ENCODE results near the gene CRACR2A. TPM values are rescaled to one million over a fixed set of nuclear protein-coding genes. Genes with fewer than 3 reads are reported as not detected.

Gene CRACR2A
- total RNA-seq, 1 donor from 2014 or later: 4.4 TPM

- Histone ChIP-seq H3K4me3 (no peak overlapping the region), H3K27me3 (no peaks in the 10 kb centered on the region), H3K4me1 (no peaks in the 10 kb centered on the region), H3K9me3 (no peaks in the 10 kb centered on the region), H3K27ac (no peak overlapping the region), H3K36me3 (no peaks in the 10 kb centered on the region)
- no peak for DNase-seq (ENCODE audit: extremely low spot score in 2 of 2)
- intact Hi-C loops (cut with DNase I): no loop called here
- TF ChIP-seq POLR2A (IDR thresholded peaks at IDR 0.05): no peak
- TF ChIP-seq CTCF (IDR thresholded peaks at IDR 0.05): no peak
- TF ChIP-seq POLR2AphosphoS5 (IDR thresholded peaks at IDR 0.05; ENCODE audit: insufficient read depth in 1 of 2, low read depth in 1 of 2): no peak
Observed at GRCh38 chr12:3583656-3584334, 169.1 kb downstream of the CRACR2A start.

GRCh38 chr12:3580094-3580749, 172.7 kb downstream of the CRACR2A start:
- Histone ChIP-seq H3K9me3 (no peaks in the 10 kb centered on the region), H3K4me3 (no peak overlapping the region), H3K27me3 (no peaks in the 10 kb centered on the region), H3K36me3 (no peaks in the 10 kb centered on the region), H3K4me1 (no peaks in the 10 kb centered on the region), H3K27ac (no peak overlapping the region)
- TF ChIP-seq POLR2AphosphoS5 (IDR thresholded peaks at IDR 0.05; ENCODE audit: insufficient read depth in 1 of 2, low read depth in 1 of 2): no peak
- no peak for TF ChIP-seq POLR2A (IDR thresholded peaks at IDR 0.05)
- no peak for TF ChIP-seq CTCF (IDR thresholded peaks at IDR 0.05)
- intact Hi-C loops (cut with DNase I): no loop called here
- no peak for DNase-seq (ENCODE audit: extremely low spot score in 2 of 2)

- Histone ChIP-seq H3K27me3 (no peaks in the 10 kb centered on the region), H3K27ac (no peak overlapping the region), H3K36me3 (no peaks in the 10 kb centered on the region), H3K4me1 (no peaks in the 10 kb centered on the region), H3K9me3 (no peaks in the 10 kb centered on the region), H3K4me3 (no peak overlapping the region)
- DNase-seq (ENCODE audit: extremely low spot score in 2 of 2): no peak
- TF ChIP-seq POLR2A (IDR thresholded peaks at IDR 0.05): no peak
- TF ChIP-seq CTCF (IDR thresholded peaks at IDR 0.05): no peak
- no peak for TF ChIP-seq POLR2AphosphoS5 (IDR thresholded peaks at IDR 0.05; ENCODE audit: insufficient read depth in 1 of 2, low read depth in 1 of 2)
- intact Hi-C loops (cut with DNase I): no loop called here
Observed at GRCh38 chr12:3579446-3580093, 173.3 kb downstream of the CRACR2A start.

- Histone ChIP-seq H3K27me3 (no peaks in the 10 kb centered on the region), H3K27ac (no peak overlapping the region), H3K4me1 (no peaks in the 10 kb centered on the region), H3K36me3 (no peaks in the 10 kb centered on the region), H3K9me3 (no peaks in the 10 kb centered on the region), H3K4me3 (no peak overlapping the region)
- DNase-seq (ENCODE audit: extremely low spot score in 2 of 2): no peak
- TF ChIP-seq CTCF (IDR thresholded peaks at IDR 0.05) (no peak), POLR2A (IDR thresholded peaks at IDR 0.05) (no peak), POLR2AphosphoS5 (IDR thresholded peaks at IDR 0.05; ENCODE audit: insufficient read depth in 1 of 2, low read depth in 1 of 2) (no peak)
- intact Hi-C loops (cut with DNase I): no loop called here
Observed at GRCh38 chr12:3578557-3578956, 174.4 kb downstream of the CRACR2A start.

- H3K27me3 ChIP-seq: no peaks in the 10 kb centered on the region
- H3K4me1 ChIP-seq: no peaks in the 10 kb centered on the region
- DNase-seq (ENCODE audit: extremely low spot score in 2 of 2): no peak
- no peak overlapping the region for H3K27ac ChIP-seq
- TF ChIP-seq CTCF (IDR thresholded peaks at IDR 0.05): no peak
- TF ChIP-seq POLR2A (IDR thresholded peaks at IDR 0.05): no peak
- no peak for TF ChIP-seq POLR2AphosphoS5 (IDR thresholded peaks at IDR 0.05; ENCODE audit: insufficient read depth in 1 of 2, low read depth in 1 of 2)
- no peak overlapping the region for H3K4me3 ChIP-seq
- no peaks in the 10 kb centered on the region for H3K9me3 ChIP-seq
- no peaks in the 10 kb centered on the region for H3K36me3 ChIP-seq
- intact Hi-C loops (cut with DNase I): no loop called here
Observed at GRCh38 chr12:3576891-3577290, 176.0 kb downstream of the CRACR2A start.
